ENCODE measurements around the gene TEX30.

DNA sequence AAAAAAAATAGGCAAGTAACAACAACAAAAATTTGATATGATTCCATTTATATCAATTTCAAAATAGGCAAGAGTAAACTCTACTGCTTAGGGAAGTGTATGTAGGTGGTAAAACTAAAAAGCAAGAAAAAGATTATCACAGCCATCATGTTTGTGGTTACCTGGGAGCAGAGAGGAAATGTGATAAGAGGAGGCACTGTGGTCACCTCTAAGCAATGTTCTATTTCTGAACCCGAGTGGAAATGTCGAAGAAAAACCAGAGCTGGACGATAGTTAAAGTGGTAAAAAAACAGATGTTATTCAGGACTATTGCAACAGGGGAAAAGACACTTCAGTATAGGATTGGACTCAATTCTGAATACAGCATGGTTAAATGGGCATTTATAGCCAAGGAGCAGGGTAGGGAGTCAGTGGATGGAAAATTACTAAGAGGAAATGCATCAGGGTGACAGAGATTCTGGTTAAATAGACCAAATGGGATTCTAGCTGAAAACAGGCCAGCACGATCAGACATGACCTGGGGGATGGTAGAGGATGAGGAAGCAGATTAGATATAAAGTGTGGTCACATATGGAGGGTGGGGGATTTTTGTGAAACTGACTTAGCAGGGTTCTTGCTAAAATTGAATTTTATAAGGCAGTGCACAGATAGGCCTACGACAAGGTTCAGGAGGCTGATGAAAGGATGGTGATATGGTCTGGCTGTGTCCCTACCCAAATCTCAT lies 6.0 kb upstream of the TEX30 start:
- TF ChIP-seq, protein P1, sequence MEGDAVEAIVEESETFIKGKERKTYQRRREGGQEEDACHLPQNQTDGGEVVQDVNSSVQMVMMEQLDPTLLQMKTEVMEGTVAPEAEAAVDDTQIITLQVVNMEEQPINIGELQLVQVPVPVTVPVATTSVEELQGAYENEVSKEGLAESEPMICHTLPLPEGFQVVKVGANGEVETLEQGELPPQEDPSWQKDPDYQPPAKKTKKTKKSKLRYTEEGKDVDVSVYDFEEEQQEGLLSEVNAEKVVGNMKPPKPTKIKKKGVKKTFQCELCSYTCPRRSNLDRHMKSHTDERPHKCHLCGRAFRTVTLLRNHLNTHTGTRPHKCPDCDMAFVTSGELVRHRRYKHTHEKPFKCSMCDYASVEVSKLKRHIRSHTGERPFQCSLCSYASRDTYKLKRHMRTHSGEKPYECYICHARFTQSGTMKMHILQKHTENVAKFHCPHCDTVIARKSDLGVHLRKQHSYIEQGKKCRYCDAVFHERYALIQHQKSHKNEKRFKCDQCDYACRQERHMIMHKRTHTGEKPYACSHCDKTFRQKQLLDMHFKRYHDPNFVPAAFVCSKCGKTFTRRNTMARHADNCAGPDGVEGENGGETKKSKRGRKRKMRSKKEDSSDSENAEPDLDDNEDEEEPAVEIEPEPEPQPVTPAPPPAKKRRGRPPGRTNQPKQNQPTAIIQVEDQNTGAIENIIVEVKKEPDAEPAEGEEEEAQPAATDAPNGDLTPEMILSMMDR (IDR thresholded peaks at IDR 0.05; ENCODE audit: low read length), result no peak
- TF ChIP-seq EZH2phosphoT487 (IDR thresholded peaks at IDR 0.05; ENCODE audit: low read length), result no peak

All from MM.1S (cell line).